DMS 273 (cell line): ENCODE results near the gene GXYLT1.
"Not testable (repeated sequence)": the region's sequence is repeated elsewhere in the genome, so short reads cannot be mapped to it uniquely, and the experiment has no call there.

ENCODE experiments used
- DNase-seq: peaks from one replicate; lab custom pipeline; 2025; ENCODE audit not compliant: unreplicated experiment; lab: John Stamatoyannopoulos, UW

GXYLT1 gene, protein sequence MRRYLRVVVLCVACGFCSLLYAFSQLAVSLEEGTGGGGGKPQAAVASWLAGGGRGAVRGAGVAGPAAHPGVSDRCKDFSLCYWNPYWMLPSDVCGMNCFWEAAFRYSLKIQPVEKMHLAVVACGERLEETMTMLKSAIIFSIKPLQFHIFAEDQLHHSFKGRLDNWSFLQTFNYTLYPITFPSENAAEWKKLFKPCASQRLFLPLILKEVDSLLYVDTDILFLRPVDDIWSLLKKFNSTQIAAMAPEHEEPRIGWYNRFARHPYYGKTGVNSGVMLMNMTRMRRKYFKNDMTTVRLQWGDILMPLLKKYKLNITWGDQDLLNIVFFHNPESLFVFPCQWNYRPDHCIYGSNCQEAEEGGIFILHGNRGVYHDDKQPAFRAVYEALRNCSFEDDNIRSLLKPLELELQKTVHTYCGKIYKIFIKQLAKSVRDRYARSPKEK

DNA sequence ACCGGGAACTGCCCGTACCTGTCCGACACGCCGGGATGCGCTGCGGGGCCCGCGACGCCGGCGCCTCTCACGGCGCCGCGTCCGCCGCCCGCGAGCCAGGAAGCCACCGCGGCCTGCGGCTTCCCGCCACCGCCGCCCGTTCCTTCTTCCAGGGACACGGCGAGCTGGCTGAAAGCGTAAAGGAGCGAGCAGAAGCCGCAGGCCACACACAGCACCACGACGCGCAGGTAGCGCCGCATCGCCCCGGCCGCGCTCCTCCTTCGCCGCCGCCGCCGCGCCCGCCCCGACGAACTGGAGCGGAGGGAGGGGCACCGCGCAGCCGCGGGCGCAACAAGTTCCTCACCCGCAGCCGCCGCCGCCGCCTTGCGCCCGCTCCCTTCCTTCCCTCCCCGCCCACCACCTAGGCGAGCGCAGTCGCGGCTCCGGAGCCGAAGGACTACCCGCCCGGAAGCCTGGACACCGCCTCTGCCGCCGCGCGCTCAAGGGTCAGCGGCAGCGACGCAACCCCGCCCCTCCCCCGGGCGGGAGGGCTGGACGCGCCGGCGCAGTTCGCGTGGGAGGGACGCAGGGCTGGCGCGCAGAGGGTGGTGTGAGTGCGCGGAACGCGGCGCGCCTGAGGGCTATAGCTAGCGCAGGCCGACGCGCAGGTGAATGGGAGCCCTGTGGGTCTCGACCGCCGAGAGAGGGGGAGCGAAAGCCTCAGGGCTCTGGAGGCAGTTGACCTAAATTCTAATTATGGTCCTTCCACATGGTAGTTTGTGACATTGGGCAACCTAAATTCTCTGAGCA is at the start of gene GXYLT1:
Gene GXYLT1 (minus strand): TSS at position 467 of the 789 bp plus-strand sequence. CDS start 228 bp downstream, at position 239.
- peak; percentile 95 for DNase-seq

DNA sequence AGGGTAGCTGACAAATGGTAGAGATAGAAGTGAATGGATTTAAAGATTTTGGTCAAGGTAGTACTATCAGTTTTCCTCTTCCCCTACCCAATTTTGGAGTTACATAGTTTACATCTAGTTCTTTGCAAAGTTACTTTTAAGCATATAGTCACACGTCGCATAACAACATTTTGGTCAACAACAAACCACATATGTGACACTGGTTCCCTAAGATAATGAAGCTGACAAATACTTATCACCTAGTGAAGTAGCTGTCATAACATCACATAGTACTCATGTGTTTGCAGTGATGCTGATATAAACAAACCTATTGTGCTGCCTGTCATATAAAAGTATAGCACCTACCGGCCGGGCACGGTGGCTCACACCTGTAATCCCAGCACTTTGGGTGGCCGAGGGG is 48.0 kb upstream of the GXYLT1 start:
- DNase-seq = no peak

DNA sequence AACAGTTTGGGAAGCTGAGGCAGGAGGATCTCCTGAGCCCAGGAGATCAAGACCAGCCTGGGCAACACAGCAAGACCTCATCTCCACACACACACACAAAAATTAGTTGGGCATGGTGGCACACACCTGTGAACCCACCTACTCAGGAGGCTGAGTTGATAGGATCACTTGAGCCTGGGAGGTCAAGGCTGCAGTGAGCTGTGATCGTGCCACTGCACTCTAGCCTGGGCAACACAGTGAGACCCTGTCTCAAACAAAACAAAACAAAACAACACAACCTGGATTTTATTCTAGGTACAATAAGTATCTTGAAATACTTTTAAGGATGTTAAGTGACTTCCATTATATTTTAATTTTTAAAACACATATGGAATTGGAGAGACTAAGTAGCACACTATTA is 47.6 kb upstream of the GXYLT1 start:
- no peak for DNase-seq

DNA sequence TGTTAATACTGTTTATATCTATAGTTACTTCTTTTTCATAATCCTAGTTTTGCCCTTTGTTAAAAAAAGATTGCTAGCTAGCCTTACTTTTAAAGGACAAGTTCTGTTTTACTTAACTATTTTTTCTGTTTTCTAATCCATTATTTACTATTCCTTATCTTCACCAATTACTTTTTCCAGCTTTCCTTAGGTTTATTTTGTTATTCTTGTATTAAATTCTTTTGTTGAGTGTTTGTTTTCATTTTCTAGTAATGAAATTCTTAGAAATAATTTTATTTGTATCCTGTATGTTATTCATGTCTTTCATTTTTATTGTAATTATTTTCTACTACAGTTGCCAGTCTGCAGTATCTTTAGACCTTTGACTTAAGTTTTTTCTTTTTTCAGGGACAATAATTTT is 45.7 kb upstream of the GXYLT1 start:
- no peak for DNase-seq

DNA sequence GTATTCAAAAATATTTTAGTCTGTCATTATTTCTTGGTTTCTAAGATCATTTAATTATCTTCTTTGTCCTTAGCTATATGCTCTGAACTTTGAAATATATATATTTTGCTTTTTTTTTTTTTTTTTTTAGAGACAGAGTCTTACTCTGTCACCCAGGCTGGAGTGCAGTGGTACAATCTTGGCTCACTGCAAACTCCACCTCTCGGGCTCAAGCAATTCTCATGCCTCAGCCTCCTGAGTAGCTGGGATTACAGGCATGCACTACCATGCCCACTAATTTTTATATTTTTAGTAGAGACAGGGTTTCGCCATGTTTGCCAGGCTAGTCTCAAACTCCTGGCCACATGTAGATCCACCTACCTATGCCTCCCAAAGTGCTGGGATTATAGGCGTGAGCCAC is 43.6 kb upstream of the GXYLT1 start:
- not testable (repeated sequence) for DNase-seq

DNA sequence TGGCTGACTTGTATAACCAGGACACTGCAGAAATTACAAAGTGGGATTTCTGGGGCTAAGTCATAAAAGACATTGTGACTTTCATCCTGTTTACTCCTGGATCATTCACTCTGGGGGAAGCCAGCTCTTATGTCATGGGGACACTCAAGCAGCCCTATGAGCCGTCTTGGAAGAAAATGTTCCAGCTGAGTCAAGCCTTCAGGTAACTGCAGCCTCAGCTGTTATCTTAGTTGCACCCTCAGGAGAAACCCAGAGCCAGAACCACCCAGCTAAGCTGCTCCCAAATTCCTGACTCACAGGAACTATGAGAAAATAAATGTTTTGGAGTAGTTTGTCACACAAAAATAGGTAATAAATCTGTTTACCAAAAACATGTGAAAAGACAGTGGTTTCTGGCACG is 43.1 kb upstream of the GXYLT1 start:
- no peak for DNase-seq

DNA sequence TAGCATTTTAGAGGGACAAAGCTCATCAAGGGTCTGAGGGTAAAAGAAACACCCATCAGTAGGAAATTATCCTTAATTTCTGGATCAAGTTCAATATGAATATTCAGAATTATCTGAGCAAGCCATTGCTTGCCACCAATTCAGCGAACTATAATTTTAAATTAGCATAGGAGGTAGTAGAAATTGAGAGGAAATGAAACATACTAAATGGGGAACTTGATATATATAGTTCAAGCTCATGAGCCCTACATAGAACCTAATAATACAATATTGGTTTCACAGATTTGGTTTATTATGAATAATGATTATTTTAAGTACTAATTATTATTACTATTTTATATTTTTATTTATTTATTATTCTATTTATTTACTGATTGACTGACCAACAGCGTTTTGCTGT is 42.1 kb upstream of the GXYLT1 start:
- no peak for DNase-seq

DNA sequence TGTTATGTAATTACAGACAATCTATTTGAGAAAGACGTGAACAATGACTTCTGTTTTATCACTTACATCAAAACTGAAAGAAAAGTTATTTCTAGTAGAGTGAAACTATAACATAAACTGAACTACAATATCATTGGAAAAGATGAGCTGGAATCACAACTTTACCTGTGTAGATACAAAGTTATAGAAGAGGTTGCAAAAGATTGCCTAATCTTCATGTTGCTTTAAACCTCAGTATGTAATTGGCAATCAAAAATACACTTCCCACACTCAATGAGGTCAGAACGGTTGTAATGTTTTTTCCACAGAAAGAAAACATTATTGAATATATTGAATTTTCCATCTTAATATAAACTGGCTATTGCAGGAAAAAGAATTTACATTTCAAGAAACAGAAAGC is 37.7 kb upstream of the GXYLT1 start:
- no peak for DNase-seq

DNA sequence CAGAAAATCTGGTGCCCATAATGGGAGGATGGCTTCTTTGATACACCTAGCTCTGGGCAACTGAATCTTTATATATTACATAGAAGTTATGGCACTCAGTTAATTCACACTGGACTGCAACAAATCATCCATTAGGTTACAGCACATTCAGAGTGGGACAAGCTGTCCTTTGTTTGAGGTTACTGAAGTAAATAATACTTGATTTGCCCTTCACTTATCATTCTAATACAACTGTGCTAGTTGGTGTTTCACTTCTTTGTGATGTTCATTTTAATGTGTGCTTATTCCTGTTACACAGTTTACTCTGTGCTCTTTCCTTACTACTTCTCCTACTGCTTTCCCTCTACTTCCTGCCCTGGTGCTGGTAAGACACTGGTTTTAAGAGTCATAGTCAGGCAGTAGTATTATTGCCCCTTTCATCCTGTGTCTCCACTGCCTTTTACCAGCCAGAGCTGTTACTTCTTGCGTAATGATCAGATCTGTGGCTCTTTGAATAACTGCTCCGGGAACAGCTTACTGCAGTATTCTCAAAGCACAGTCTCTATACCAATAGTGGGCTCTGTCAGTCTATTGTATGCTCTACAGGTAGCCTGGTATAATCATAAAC is 36.4 kb upstream of the GXYLT1 start:
- no peak for DNase-seq

DNA sequence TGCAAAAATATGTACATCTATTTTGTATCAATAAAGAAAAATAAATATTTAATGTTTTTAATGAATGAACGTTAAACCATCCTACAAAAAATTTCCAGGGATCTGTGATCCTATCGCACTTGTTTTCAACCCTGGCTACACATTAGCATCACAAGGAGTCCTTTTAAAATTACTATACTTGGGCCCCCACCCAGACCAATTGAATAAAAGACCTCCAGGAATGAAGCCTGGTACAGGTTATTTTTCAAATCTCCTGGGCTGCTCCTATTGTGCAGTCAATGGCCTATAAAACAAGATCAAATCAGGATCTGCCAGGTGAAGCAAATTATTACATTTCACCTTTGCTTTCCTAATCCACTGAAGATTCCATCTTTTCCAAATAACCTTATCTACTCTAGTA is 33.4 kb upstream of the GXYLT1 start:
- DNase-seq = no peak

DNA sequence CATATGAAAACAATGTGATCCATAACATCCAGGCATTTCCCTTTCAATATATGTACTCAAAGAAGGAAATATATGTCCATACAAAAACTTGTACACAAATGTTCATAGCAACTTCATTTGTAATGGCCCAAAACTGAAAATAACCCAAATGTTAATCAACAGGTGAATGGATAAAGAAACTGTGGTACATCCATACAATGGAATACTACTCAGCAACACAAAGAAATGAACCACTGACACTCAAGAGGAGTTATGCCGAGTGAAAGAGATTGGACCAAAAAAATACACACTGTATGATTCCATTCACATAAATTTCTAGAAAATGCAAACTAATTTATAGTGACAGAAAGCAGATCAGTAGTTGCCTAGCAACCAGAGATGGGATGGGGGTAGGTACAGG is 30.3 kb upstream of the GXYLT1 start:
- no peak for DNase-seq

DNA sequence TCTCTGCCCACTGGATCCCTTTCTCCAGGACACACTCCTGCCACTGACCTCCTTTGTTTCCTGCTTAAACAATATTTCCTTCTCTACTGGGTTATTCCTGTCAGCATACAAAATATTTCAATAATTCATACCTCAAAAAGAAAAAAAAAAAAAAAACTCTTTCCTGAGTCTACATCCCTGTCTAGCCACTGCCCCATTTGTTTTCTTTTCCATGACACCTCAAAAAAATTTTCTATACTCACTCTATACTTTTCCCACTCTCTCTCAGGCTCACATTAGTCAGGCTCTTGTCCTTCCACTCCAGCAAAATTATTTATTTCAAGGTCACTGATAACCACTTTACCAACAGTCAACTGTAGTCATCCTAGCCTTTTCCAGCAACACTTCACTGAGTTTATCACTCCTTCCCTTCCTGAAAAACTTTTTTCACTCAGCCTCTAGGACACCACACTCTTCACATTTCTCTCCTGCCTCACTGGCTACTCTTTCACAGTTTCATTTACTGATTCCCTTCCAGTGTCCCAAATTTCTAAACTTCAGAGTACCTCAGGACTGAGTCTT is 29.4 kb upstream of the GXYLT1 start:
- no peak for DNase-seq

DNA sequence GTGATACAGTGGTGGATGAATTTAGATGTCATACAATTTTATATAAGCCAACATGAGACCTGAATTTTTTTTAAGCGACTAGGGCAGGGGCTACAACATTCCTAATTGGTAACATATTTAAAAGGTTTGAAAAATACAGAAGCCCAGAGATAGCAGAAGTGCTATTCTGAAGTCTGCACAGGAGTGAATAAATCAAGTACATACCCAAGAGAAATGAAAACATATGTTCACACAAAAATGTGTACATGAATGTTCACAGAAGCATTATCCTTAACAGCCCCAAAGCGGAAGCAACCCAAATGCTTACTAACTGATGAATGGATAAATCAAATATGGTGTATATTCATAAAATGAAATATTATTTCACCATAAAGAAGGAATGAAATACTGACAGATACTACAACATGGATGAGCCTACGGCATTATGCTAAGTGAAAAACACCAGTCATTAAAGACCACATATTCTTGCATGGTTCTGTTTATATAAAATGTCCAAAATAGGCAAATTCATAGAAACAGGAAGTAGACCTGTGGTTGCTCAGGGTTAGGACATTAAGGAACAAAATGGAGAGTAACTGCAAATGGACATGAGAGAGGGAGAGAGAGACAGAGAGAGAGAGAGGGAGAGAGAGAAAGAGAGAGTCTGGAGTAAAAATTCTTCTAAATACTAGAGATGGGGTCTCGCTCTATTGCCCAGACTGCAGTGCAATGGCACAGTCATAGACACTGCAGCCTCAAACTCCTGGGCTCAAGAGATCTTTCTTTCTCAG is 28.0 kb upstream of the GXYLT1 start:
- DNase-seq = no peak

DNA sequence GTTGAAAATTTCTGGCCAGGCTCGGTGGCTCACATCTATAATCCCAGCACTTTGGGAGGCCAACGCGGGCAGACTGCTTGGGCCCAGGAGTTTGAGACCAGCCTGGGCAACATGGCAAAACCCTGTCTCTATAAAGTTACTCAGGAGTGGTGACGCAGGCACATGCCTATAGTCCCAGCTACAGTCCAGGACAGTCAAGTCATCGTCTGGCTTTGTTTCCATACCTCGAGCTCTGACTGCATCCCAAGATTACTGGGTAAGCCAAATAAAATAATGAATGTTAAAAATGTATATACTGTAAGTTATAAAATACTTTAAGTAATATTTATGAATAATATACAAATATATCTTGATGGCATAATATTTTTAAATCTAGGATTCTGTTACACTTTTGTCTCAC is 23.0 kb upstream of the GXYLT1 start:
- DNase-seq = no peak

DNA sequence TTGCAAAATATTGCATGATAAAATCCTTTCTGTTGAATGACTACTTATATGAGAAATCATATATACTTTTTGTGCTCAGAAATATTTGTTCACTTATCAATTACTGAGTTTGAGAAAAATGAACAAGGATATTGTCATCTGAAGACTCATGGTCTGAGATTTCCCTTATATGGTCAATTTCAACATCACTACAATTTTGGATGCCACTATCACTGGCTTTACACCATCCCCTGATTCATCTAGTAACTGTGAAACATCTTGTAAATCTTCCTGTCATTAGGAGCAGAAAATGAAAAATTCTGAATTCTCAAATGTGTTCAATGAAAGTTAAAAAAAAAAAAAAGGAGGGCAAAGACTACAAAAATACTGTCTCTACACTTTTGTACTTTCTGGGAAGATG is 21.8 kb upstream of the GXYLT1 start:
- no peak for DNase-seq

DNA sequence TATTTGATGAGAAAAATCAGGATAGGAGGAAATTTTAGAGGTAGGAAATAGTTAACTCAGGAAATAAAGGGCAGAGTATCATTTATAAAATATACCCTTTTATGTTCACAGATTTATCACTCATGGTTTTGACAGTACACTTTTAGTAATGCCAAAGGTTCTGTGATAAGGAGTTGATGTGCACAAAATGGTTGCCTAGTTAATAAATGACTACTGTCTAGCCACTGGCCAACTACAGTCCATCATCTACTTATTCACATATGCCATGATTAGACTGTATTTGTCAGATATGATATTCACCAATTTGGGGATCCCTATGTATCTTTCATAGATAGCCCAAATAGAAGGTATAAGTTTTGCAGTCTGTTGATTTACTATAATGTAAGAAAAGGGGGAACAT is 19.2 kb upstream of the GXYLT1 start:
- no peak for DNase-seq

DNA sequence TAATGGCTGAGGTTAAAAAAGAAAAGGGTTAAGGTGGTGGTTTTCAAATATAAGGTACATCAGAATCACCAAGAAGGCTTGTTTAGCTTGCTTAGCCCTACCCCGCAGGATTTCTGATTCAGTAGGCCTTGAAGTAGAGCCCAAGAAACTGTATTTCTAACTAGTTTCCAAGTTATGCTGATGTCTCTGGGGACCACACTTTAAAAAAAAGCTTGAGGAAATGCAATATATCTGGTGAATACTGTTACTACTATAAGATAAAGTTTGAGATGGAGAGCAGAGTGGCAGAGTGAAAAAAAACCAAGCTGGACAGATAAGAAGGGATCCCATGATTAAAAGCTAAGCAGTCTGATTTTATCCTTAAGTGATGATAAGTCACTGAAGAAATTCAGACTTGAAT is 18.3 kb upstream of the GXYLT1 start:
- no peak for DNase-seq

DNA sequence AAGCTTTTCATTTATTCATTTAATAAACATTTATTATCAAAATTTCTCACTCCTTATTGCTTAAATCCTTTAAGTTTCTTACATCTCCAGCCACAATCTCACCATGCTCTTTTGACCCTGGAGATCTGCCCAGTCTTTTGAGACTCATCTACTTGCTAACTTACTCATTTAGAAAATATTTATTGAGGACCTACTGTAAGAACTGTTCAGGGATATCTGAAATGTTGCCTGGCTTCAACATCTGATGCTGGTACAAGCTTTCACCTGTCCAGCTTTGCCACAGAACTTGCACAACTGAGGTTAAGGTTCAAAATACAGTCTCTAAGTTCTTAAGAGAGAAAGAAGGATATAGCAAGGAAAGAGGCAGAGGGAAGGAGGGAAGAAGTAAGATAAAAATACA is 17.5 kb upstream of the GXYLT1 start:
- no peak for DNase-seq

DNA sequence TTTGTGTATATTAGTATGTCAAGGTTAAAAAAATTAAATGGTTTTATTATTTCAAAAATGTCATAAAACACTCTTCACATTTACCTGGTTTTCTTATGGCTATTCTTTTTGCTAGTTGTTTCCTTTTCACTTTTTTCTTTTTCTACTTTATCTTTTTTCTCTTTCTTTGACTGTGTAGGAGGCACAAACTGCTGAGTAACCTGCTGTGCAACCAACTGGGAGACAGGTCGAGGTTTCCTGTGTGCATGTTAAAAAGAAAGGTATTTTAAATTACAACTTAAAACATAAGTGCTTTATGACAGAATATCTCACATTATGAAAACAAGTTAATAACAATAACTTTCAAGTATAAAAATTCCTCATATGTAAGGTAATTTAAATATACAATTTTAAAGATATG is 16.9 kb upstream of the GXYLT1 start:
- DNase-seq = no peak

DNA sequence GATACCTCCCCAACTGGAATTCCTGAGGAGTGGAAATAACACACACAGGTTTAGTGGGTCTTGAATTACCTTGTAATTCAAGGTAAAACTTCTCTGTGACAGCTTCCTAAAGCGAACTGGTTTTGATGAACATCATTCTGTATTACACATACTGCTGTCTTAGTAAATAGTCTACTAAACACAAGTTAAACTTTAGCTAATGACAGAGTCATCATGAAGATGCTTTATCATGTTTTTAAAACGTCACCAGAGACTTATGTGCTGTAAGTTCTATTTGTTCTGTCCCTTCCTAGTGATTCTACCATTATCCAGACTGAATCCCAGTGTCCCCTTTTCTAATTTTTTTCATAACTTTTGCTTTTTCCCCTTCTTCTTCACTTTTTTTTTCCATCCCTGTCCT is 11.6 kb upstream of the GXYLT1 start:
- DNase-seq = no peak
